ENCODE data around the gene HMCN2. TPM values are rescaled to one million over a fixed set of nuclear protein-coding genes. Genes with fewer than 3 reads are reported as not detected.

HMCN2 gene
- total RNA-seq, 1 experiment from 2014 or later: 8.6 TPM

GRCh38 chr9:130430232-130430631 lies 164.7 kb downstream of the HMCN2 start:
- no peaks in the 10 kb centered on the region for H3K4me1 ChIP-seq (ENCODE audit: insufficient read depth, low read length)
- H2BK20ac ChIP-seq (ENCODE audit: low read depth, low read length, poor library complexity, severe bottlenecking): no peak overlapping the region
- no peak for TF ChIP-seq CTCF (conservative IDR thresholded peaks at IDR 0.05)
- WGBS (ENCODE audit: extremely low coverage, insufficient read length, low lambda C conversion rate): no CpG with 5 or more reads among the region's 18 CpGs
- Mint-ChIP-seq H3K4me3 (no peak overlapping the region), H3K9me3 (no peaks in the 10 kb centered on the region; a peak in 1 of 5 replicates), H3K4me1 (peaks cover 14 to 18% of the 10 kb centered on the region in 2 experiments), H3K36me3 (ENCODE audit: insufficient read depth in 1 of 3, low read depth in 3 of 3) (peaks cover 0 to 5% (median 2%) of the 10 kb centered on the region in 3 experiments; a peak in 2 of 7 replicates), H3K27me3 (ENCODE audit: low read depth) (peaks cover 38% of the 10 kb centered on the region), H3K27ac (no peak overlapping the region)
- H3K23me2 ChIP-seq (ENCODE audit: insufficient read length, low read depth, low read length, poor library complexity, severe bottlenecking): peaks cover 4% of the 10 kb centered on the region
- H3K27ac ChIP-seq (ENCODE audit: insufficient read length, low read depth, low read length): no peak overlapping the region
- no peaks in the 10 kb centered on the region for H4K20me1 ChIP-seq (ENCODE audit: control insufficient read depth, insufficient read depth, insufficient read length)
- no peaks in the 10 kb centered on the region for H3K9me3 ChIP-seq (ENCODE audit: control insufficient read depth, low read depth, low read length)
- no peak overlapping the region for H3T11ph ChIP-seq (ENCODE audit: low read length)
- H4K5ac ChIP-seq (ENCODE audit: insufficient read length, low read depth, low read length): no peak overlapping the region
- H2AK5ac ChIP-seq (ENCODE audit: insufficient read length, low read length): no peak overlapping the region
- no peaks in the 10 kb centered on the region for H3K79me2 ChIP-seq (ENCODE audit: insufficient read depth, low read length)
- H3K4ac ChIP-seq (ENCODE audit: low read depth, low read length): no peak overlapping the region
- H2BK15ac ChIP-seq (ENCODE audit: low read depth, low read length): no peak overlapping the region
- no peak overlapping the region for H3K14ac ChIP-seq (ENCODE audit: insufficient read depth, low read length)
- no peak overlapping the region for H2AFZ ChIP-seq (ENCODE audit: low read length)
- H3K27me3 ChIP-seq (ENCODE audit: insufficient read depth, low read length): no peaks in the 10 kb centered on the region; the same call in 1 of the 2 replicates
- no peak overlapping the region for H2BK120ac ChIP-seq (ENCODE audit: low read depth, low read length, poor library complexity, severe bottlenecking)
- no peaks in the 10 kb centered on the region for H3K79me1 ChIP-seq (ENCODE audit: insufficient read depth, low read depth, low read length, poor library complexity, severe bottlenecking)
- H3K18ac ChIP-seq (ENCODE audit: insufficient read length, low read depth, low read length): no peak overlapping the region
- H4K91ac ChIP-seq (ENCODE audit: insufficient read length, low read depth, low read length): no peak overlapping the region
- no peak overlapping the region for H3K9ac ChIP-seq (ENCODE audit: extremely low read depth, insufficient read length, low read length)
- H2BK5ac ChIP-seq (ENCODE audit: insufficient read length, low read length): no peak overlapping the region
- H3K23ac ChIP-seq (ENCODE audit: insufficient read length, low read depth, low read length): no peak overlapping the region
- H3K4me2 ChIP-seq (ENCODE audit: insufficient read depth, insufficient read length, low read length): no peak overlapping the region
- no peak overlapping the region for H2BK12ac ChIP-seq (ENCODE audit: insufficient read length, low read depth, low read length)
- H3K56ac ChIP-seq (ENCODE audit: insufficient read length, low read depth, low read length): no peak overlapping the region
- no peak overlapping the region for H4K8ac ChIP-seq (replicated peaks; ENCODE audit: insufficient read length, low read depth, low read length)
- DNase-seq: no peak

Measured in H9 (cell line).